H9 (cell line): ENCODE results near the gene EML4. TPM values are rescaled to one million over a fixed set of nuclear protein-coding genes. Genes with fewer than 3 reads are reported as not detected.

Source experiments
- DNase-seq: peaks from one replicate; pipeline ENCODE4 v3.0.0-alpha.2; 2017
- H2AFZ ChIP-seq: one replicate; pipeline ENCODE4 v1.6.1; 2013; ENCODE audit warnings: mild to moderate bottlenecking, low read length, control low read depth, moderate library complexity
- H2AK5ac ChIP-seq: 2 replicates; pipeline ENCODE4 v1.6.1; 2013; ENCODE audit warnings: low read length, control low read depth, mixed read lengths; ENCODE audit not compliant: insufficient read length
- H2BK120ac ChIP-seq: one replicate; pipeline ENCODE4 v1.6.1; 2013; ENCODE audit warnings: low read depth, mild to moderate bottlenecking, low read length, control low read depth, inconsistent platforms; ENCODE audit not compliant: poor library complexity, severe bottlenecking
- H2BK12ac ChIP-seq: 2 replicates; pipeline ENCODE4 v1.6.1; 2013; ENCODE audit warnings: low read length, control low read depth, mixed read lengths, low read depth; ENCODE audit not compliant: insufficient read length
- H2BK15ac ChIP-seq: 2 replicates; pipeline ENCODE4 v1.6.1; 2013; ENCODE audit warnings: low read depth, low read length, control low read depth
- H2BK20ac ChIP-seq: one replicate; pipeline ENCODE4 v1.6.1; 2013; ENCODE audit warnings: low read depth, mild to moderate bottlenecking, low read length, control low read depth, inconsistent platforms; ENCODE audit not compliant: poor library complexity, severe bottlenecking
- H2BK5ac ChIP-seq: 2 replicates; pipeline ENCODE4 v1.6.1; 2013; ENCODE audit warnings: low read length, control low read depth, mixed read lengths; ENCODE audit not compliant: insufficient read length
- H3K14ac ChIP-seq: 2 replicates; pipeline ENCODE4 v1.6.1; 2013; ENCODE audit warnings: low read length, control low read depth; ENCODE audit not compliant: insufficient read depth
- H3K18ac ChIP-seq: 2 replicates; pipeline ENCODE4 v1.6.1; 2013; ENCODE audit warnings: low read depth, mild to moderate bottlenecking, mixed read lengths, low read length, control low read depth; ENCODE audit not compliant: insufficient read length
- H3K23ac ChIP-seq: 2 replicates; pipeline ENCODE4 v1.6.1; 2013; ENCODE audit warnings: low read length, control low read depth, mixed read lengths, low read depth; ENCODE audit not compliant: insufficient read length
- H3K23me2 ChIP-seq: 2 replicates; pipeline ENCODE4 v1.6.1; 2013; ENCODE audit warnings: low read depth, mild to moderate bottlenecking, mixed read lengths, low read length, control low read depth; ENCODE audit not compliant: insufficient read length, poor library complexity, severe bottlenecking
- H3K27ac ChIP-seq: 2 replicates; pipeline ENCODE4 v1.5.1; 2013; ENCODE audit warnings: low read length, control low read depth, mixed read lengths, low read depth; ENCODE audit not compliant: insufficient read length
- H3K27me3 ChIP-seq: 2 replicates; pipeline ENCODE4 v1.6.1; 2013; ENCODE audit warnings: low read length, control low read depth, inconsistent platforms; ENCODE audit not compliant: insufficient read depth
- H3K4ac ChIP-seq: 2 replicates; pipeline ENCODE4 v1.6.1; 2013; ENCODE audit warnings: low read depth, mild to moderate bottlenecking, control low read depth, inconsistent platforms, low read length, moderate library complexity
- H3K4me1 ChIP-seq: 2 replicates; pipeline ENCODE4 v1.6.1; 2013; ENCODE audit warnings: low read length, control low read depth, inconsistent platforms; ENCODE audit not compliant: insufficient read depth
- H3K4me2 ChIP-seq: 2 replicates; pipeline ENCODE4 v1.6.1; 2013; ENCODE audit warnings: low read length, control low read depth, mixed read lengths; ENCODE audit not compliant: insufficient read length, insufficient read depth
- H3K56ac ChIP-seq: 2 replicates; pipeline ENCODE4 v1.6.1; 2013; ENCODE audit warnings: low read depth, mild to moderate bottlenecking, mixed read lengths, low read length, control low read depth; ENCODE audit not compliant: insufficient read length
- H3K79me1 ChIP-seq: 2 replicates; pipeline ENCODE4 v1.6.1; 2013; ENCODE audit warnings: low read depth, mild to moderate bottlenecking, moderate library complexity, low read length, control low read depth, inconsistent platforms; ENCODE audit not compliant: insufficient read depth, poor library complexity, severe bottlenecking
- H3K79me2 ChIP-seq: 2 replicates; pipeline ENCODE4 v1.6.1; 2013; ENCODE audit warnings: low read length, control low read depth, inconsistent platforms; ENCODE audit not compliant: insufficient read depth
- H3K9ac ChIP-seq: 2 replicates; pipeline ENCODE4 v1.6.1; 2013; ENCODE audit warnings: low read length, control low read depth, mixed read lengths; ENCODE audit not compliant: insufficient read length; ENCODE audit errors: extremely low read depth
- H3K9me3 ChIP-seq: one replicate; pipeline ENCODE4 v1.6.1; 2013; ENCODE audit warnings: low read depth, low read length, inconsistent platforms; ENCODE audit not compliant: control insufficient read depth
- H3T11ph ChIP-seq: one replicate; pipeline ENCODE4 v1.6.1; 2013; ENCODE audit warnings: mild to moderate bottlenecking, low read length, control low read depth, inconsistent platforms
- H4K20me1 ChIP-seq: one replicate; pipeline ENCODE4 v1.6.1; 2013; ENCODE audit not compliant: control insufficient read depth, insufficient read length, insufficient read depth
- H4K5ac ChIP-seq: 2 replicates; pipeline ENCODE4 v1.6.1; 2013; ENCODE audit warnings: low read depth, mild to moderate bottlenecking, mixed read lengths, low read length, control low read depth; ENCODE audit not compliant: insufficient read length
- H4K8ac ChIP-seq: replicated peaks from 2 replicates; pipeline ENCODE4 v1.6.1; 2013; ENCODE audit warnings: low read length, control low read depth, mixed read lengths, low read depth; ENCODE audit not compliant: insufficient read length
- H4K91ac ChIP-seq: 2 replicates; pipeline ENCODE4 v1.6.1; 2013; ENCODE audit warnings: low read depth, mild to moderate bottlenecking, moderate library complexity, mixed read lengths, low read length, control low read depth; ENCODE audit not compliant: insufficient read length
- H3K27ac Mint-ChIP-seq, 3 experiments: 2 replicates in 2 of 3; 3 replicates in 1 of 3; pipeline ENCODE4 v1.8.0; 2020 to 2021; ENCODE audit warnings: mixed read lengths in 3 of 3, mild to moderate bottlenecking in 1 of 3, moderate library complexity in 1 of 3
- H3K27me3 Mint-ChIP-seq: 2 replicates; pipeline ENCODE4 v1.8.0; 2021; ENCODE audit warnings: low read depth, mild to moderate bottlenecking, moderate library complexity, mixed read lengths
- H3K36me3 Mint-ChIP-seq, 3 experiments: 2 replicates in 2 of 3; 3 replicates in 1 of 3; pipeline ENCODE4 v1.8.0; 2020 to 2021; ENCODE audit warnings: low read depth in 3 of 3, mixed read lengths in 3 of 3; ENCODE audit not compliant: insufficient read depth in 1 of 3
- H3K4me1 Mint-ChIP-seq, 2 experiments: 2 replicates each; pipeline ENCODE4 v1.8.0; 2020; ENCODE audit warnings: mixed read lengths in 2 of 2
- H3K4me3 Mint-ChIP-seq, 2 experiments: 2 replicates in 1 of 2; 3 replicates in 1 of 2; pipeline ENCODE4 v1.8.0; 2020 to 2021; ENCODE audit warnings: mild to moderate bottlenecking in 2 of 2, mixed read lengths in 2 of 2, moderate library complexity in 1 of 2
- H3K9me3 Mint-ChIP-seq, 2 experiments: 2 replicates in 1 of 2; 3 replicates in 1 of 2; pipeline ENCODE4 v1.8.0; 2020; ENCODE audit warnings: mild to moderate bottlenecking in 2 of 2, mixed read lengths in 2 of 2, moderate library complexity in 1 of 2
- CTCF ChIP-seq: fragments of 200-600 bp; sonication (generic); conservative IDR thresholded peaks from 3 replicates; pipeline ENCODE4 v1.8.0; 2021; ENCODE audit warnings: antibody characterized with exemption, mild to moderate bottlenecking
- WGBS: extraction: QIAGEN DNeasy Blood & Tissue Kit; methylation state at CpG from one replicate; pipeline ENCODE4 v1.1.7; 2013; ENCODE audit warnings: missing lambda C conversion rate, low lambda C conversion rate, mixed read lengths; ENCODE audit not compliant: insufficient read length; ENCODE audit errors: extremely low coverage; 5-methylcytosine and 5-hydroxymethylcytosine counted together
- total RNA-seq: library from RNA; stranded (reverse); gene quantifications from 2 replicates; pipeline ENCODE4 v1.2.1, GENCODE V29; 2021

EML4 gene
- total RNA-seq, 1 experiment from 2014 or later, result 68.6 TPM

- Histone ChIP-seq H2BK5ac (no peak overlapping the region), H3K56ac (no peak overlapping the region), H4K91ac (no peak overlapping the region), H3K4ac (no peak overlapping the region), H2BK15ac (no peak overlapping the region), H3K79me1 (no peaks in the 10 kb centered on the region), H2BK12ac (no peak overlapping the region), H4K5ac (no peak overlapping the region), H3K27ac (no peak overlapping the region), H3K14ac (no peak overlapping the region), H4K8ac (no peak overlapping the region), H2BK120ac (no peak overlapping the region), H3K18ac (no peak overlapping the region), H3K9ac (no peak overlapping the region), H3K27me3 (no peaks in the 10 kb centered on the region), H3K79me2 (no peaks in the 10 kb centered on the region), H2BK20ac (no peak overlapping the region), H3K9me3 (no peaks in the 10 kb centered on the region), H2AFZ (no peak overlapping the region), H3T11ph (no peak overlapping the region), H2AK5ac (no peak overlapping the region), H3K23me2 (no peaks in the 10 kb centered on the region), H3K4me2 (no peak overlapping the region), H3K23ac (no peak overlapping the region), H3K4me1 (no peaks in the 10 kb centered on the region), H4K20me1 (no peaks in the 10 kb centered on the region)
- no peak for DNase-seq
- no peak overlapping the region for H3K4me3 Mint-ChIP-seq
- H3K4me1 Mint-ChIP-seq, result peaks cover 4 to 12% of the 10 kb centered on the region in 2 experiments; a peak in 2 of 4 replicates
- H3K9me3 Mint-ChIP-seq, result no peaks in the 10 kb centered on the region
- no peak overlapping the region; a peak in 1 of 7 replicates for H3K27ac Mint-ChIP-seq
- WGBS, result no CpG with 5 or more reads among the region's 3 CpGs
- H3K36me3 Mint-ChIP-seq, result no peaks in the 10 kb centered on the region
- H3K27me3 Mint-ChIP-seq, result no peaks in the 10 kb centered on the region
- no peak for TF ChIP-seq CTCF
Observed at GRCh38 chr2:42372474-42373200, 203.5 kb downstream of the EML4 start.
